Skeletal muscle cell (primary cell): ENCODE results near the gene SETD1B.
"Not testable (repeated sequence)": the region's sequence is repeated elsewhere in the genome, so short reads cannot be mapped to it uniquely, and the experiment has no call there.

ENCODE experiments used
- DNase-seq: peaks from one replicate; pipeline ENCODE4 v3.0.0-alpha.2; 2010; ENCODE audit warnings: low read depth
- H3K4me3 ChIP-seq: 2 replicates; pipeline ENCODE4 v1.5.1; 2011; ENCODE audit warnings: low read depth, mild to moderate bottlenecking, control low read depth, low read length, moderate library complexity

Gene SETD1B

DNA sequence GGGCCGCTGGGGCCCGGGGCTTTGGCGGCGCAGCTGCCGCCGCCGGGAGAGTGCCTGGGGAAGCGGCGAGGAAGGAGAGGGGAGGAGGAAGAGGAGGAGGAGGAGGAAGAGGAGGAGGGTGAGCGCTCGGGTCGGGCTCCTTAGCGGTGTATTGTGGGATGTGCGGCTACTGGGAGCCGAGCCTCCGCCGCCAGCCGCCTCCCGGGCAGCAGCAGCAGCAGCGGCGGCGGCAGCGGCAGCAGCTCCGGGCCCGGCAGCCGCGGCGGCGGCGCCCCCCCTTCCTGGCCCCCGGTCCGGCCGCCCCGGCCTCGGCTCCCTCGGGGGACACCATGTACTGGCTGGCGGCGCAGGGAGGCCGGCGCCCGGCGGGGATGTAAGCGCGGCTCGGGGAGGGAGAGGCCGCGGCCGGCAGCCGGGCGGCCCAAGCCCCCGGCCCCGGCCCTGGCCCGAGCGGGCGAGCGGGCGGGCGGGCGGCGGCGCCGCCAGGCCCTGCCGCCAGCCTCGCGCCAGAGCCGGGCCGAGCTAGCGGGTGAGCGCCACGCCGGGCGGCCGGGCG is at the start of gene SETD1B:
Gene SETD1B, plus strand, starts transcription at position 149 of the 556 bp plus-strand sequence. CDS start 729 bp downstream, outside the sequence.
- peak within 1 kb of the TSS; percentile 75 for H3K4me3 ChIP-seq
- DNase-seq, result no peak

DNA sequence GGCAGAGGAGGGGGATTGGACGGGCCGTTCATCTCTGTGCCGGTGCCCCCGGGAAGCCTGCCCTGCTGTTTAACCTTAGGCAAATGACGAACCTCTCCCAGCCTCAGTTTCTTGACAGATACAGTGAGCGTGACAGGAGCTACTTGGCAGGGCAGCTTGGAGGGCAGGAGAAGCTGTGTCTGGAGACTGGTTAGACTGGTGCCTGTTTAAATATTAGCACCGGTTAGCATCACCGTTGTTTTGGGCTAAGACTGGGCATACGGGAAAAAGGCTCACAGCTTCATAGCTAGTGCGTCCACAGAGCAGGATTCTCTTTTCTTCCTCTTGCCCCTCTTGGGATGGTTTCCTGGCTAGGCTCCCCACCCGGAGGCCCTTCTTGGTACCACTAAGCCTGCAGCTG is 49.0 kb upstream of the SETD1B start:
- no peak for DNase-seq
- H3K4me3 ChIP-seq, result no peak overlapping the region

DNA sequence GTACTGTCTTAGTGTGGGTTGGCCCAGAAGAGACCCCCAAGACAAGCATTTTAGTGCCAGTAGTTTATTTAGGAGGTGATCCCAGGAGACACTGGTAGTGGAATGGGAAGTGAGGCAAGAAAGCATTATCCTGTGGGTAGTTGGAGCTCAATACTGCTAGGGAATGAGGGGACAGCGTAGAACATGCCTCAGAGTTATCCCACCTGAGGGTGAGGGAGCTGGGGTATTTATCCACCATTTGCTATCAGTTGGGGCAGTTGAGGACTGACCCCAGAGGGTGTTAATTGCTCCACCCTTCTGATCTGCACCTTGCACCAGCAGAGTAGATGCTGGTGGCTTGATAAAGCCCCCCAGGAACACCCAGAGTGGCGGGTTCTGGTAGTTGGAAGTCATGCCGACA is 48.2 kb upstream of the SETD1B start:
- H3K4me3 ChIP-seq, result no peak overlapping the region
- no peak for DNase-seq

DNA sequence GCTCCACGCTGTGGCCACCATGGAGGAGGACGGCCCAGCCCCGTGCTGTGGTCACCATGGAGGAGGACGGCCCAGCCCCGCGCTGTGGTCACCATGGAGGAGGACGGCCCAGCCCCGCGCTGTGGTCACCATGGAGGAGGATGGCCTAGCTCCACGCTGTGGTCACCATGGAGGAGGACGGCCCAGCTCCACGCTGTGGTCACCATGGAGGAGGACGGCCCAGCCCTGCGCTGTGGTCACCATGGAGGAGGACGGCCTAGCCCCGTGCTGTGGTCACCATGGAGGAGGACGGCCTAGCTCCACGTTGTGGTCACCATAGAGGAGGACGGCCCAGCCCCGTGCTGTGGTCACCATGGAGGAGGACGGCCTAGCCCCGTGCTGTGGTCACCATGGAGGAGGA is 45.3 kb upstream of the SETD1B start:
- not testable (repeated sequence) for H3K4me3 ChIP-seq, DNase-seq

DNA sequence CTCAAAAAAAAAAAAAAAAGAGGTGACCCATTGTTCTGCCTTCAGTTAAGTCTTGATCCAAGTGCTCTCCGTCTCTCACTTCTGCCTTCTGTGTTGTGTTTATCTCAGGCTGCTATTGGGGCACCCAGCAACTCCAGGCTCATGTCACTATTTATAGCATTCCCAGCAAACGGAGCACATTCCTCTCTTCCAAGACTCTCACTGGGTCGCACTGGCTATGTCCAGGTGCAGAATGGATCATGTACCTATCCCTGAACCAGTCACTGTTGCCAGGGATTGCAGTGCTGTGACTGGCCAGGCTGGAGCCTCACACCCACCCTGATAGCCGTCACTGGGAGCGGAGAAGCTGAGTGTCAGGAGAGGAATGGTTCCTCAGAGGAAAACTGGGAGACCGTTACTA is 41.5 kb upstream of the SETD1B start:
- H3K4me3 ChIP-seq, result no peak overlapping the region
- no peak for DNase-seq

DNA sequence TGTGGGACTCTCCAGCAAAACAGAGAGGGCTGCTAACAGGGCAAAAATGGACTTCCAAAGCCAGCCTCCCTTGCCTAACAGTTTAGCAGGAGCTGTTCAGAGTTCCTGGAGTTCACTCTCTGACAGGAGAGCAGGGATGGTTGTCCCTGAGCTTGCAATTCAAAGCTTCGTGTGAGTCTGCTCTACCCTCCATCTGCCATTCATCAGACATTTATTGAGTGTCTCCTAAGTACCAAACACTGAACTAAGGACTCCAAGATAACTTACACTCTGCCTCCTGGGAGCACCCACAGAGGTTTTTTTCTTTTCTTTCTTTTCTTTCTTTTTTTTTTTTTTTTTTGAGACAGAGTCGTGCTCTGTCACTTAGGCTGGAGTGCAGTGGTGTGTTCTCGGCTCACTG is 39.0 kb upstream of the SETD1B start:
- DNase-seq, result no peak
- no peak overlapping the region for H3K4me3 ChIP-seq

DNA sequence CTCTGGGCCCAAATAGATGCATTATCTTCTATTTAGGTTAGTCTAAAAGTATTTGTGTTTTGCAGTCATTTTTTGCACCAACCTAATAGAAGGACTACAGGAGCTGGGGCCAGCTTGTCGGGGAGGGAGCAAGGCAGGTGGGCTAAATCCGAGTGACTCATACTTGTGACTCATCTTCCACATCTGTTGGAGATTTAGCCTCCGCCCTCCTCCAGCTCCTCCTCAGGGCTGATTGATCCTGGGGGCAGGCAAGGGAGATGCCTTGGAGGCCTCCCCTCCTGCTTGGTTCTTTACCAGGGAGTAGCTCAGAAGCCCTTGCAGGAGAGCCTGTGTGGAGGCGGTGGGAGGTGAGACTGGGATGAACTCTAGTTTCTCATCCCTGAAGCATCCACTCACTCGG is 38.2 kb upstream of the SETD1B start:
- no peak overlapping the region for H3K4me3 ChIP-seq
- DNase-seq, result peak; percentile 82

DNA sequence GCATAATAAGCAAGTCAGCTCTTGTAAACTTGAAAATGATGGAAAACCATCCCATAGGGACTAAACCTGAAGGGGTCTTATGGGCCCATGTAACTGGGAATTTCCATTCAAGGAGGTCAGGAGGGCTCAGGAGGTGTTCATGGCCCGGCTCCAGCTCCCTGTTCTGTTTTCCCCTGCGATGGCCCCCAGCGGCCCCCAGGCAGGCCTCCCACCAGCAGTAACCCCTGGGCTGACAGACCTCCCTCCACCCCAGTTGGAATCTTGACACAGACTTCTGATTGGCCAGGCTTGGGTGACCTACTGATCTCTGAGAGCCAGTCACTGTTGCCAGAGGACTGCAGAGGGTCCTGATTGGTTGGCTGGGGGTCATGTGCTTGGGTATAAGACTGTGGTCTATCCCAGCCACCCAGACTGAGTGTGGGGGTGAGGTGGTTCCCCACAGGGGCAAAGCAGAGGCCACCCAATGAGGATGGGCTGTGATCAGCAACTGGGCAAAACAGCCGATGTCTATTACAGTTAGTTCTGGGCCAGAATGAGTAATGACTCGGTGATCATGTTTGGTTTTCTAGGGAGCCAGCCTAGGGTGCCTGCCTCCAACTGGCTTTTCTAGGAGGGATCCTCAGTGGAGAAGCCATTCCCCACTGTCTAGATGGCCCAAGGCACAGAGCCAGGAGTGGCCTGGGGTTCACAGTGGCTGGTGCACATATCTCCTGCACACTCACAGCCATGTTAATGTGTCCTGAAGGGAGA is 37.3 kb upstream of the SETD1B start:
- no peak for DNase-seq
- H3K4me3 ChIP-seq, result no peak overlapping the region

DNA sequence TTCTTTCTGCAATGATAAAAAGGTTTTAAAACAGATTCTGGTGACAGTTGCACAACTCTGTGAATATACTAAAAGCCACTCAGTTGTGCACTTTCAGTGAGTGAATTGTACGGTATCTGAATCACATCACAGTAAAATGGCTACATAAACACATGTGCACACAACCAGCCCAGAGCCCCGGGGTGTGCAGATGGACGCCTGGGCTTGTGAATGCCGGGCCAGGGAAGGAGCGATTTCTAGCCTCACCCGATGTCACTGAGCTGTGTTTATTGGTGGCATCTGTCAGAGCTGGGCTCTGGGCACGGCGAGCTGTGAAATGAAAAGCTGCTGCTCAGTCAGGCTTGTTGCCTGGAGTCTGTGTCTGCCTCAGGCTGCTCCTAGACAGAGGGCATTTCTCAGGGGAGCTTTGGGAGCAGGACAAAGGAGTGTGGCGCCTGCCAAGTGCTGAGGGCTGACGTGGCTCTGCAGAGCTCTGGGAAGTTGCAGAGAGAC is 36.2 kb upstream of the SETD1B start:
- H3K4me3 ChIP-seq, result no peak overlapping the region
- DNase-seq, result no peak

DNA sequence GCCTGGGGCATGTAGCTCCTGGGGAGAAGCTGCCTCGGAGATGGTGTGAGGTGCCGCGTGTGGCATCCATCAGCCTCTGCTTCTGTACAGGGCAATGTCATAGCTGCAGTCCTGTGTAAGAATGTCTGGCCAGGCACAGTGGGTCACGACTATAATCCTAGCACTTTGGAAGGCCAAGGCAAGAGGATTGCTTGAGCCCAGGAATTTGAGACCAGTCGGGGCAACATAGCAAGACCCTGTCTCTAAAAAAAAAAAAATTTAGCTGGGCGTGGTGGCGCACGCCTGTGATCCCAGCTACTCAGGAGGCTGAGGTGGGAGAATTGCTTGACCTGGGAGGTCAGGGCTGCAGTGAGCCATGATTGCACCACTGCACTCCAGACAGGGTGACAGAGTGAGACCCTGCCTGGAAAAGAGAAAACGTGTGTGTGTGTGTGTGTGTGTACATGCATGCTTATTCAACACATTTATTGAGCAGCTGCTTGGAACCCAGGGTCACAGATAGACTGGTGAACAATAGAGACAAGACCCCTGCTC is 34.4 kb upstream of the SETD1B start:
- DNase-seq, result no peak
- no peak overlapping the region for H3K4me3 ChIP-seq

DNA sequence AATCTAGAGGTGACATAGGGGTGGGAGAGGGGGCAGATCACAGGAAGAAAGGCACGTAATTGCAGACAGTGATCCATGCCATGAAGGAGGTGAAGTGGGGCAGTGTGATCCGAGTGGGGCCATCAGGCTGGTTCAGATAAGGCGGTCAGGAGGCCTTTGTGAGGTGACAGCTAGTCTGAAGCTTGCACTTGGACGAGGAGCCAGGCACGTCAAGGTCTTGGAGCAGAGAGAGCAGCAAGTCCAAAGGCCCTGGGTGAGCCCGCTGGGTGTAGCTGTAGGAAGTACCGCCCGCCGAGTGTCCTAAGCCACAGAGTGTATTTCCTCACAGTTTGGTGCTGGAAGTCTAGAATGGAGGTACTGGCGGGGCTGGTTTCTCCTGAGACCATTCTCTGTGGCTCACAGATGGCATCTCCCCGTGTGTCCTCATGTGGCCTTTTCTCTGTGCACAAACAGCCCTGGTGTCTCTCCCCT is 33.9 kb upstream of the SETD1B start:
- DNase-seq, result no peak
- H3K4me3 ChIP-seq, result no peak overlapping the region

DNA sequence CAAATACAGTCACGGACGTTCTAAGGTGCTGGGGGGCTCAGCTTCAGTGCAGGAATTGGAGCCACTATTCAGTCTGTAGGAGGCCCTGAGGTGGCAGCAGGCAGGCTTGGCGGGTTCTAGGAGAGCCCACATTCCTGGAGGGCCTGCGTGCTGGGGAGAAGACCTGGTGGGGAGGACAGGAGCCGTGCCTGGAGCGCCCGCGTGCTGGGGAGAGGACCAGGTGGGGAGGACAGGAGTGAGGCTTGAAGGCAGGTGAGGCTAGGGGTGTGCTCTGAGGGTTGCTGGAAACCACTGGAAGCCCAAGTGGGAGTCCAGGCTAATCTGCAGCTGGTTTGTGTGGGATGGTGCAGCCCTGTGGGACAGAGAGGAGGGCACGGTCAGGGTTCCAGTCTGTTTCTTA is 33.4 kb upstream of the SETD1B start:
- H3K4me3 ChIP-seq, result no peak overlapping the region
- no peak for DNase-seq

DNA sequence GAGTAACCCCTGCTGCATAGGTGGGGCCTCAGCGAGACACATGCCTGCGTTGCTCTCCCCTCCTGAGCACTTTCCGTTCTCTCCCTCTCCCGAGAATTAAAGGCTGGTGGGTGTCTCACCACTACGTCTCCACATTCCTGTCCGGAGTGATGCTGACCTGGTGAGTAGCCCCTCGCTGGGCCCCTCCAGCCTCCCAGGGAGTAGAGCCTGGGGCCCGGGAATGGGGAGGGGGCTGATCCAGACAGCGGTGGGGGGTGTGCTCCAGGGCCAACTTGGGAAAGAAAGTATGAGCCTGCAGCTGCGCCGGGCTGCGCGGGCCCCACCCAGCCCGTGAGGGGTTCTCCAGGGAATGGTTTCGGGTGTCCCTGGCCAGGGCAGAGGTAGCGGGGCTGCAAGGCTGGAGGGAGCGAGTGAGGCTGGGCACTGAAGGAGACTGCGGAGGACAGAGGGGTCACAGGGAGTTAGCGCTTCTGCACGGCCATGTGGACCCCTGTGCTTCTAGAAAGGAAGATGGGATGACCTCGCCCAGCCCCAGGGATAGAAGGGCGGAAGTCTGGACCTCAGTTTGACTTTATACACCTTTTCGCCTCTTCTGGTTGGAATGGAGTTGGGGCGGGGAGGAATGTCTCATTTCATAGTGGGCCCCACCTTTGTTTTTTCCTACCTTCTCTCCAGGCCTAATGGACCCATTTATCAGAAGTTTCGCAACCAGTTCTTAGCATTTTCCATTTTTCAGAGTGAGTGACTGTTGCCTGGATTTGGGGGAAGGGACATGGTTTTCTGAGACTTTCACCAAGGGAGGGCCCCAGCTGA is 32.8 kb upstream of the SETD1B start:
- no peak for DNase-seq
- no peak overlapping the region for H3K4me3 ChIP-seq

DNA sequence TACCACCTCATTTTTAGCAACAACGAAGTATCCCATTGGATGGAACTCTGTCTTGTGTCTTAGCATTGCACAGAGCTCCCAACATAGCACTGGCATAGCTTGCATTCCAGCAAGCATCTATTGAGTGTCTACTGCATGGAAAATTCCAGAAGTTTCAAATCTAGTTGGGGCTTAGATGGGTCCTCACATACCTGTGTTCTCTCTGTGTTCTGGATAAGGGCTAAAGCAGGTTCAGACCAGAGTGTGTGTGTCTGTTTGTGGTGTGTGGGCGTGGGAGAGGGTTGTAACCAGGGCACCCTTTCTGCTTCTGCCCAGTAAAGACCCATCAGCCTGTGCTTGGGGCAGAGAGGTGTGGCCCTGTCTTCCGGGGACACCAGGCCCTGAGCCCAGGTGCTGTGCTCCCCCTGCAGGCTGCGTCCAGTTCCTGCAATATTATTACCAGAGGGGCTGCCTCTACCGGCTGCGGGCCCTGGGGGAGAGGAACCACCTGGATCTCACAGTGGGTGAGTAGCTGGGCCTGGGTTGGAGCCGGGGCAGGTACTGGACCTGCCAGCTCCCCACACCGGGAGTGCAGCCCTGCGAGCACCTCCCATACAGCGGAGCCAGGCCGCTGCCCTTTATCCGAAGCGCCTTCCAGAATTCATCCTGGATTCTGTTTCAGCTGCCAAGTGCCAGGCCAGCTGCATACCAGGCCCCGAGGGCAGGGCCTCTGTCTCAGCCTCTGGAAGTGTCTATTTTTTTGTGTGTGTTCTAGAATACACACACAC is 30.6 kb upstream of the SETD1B start:
- no peak overlapping the region for H3K4me3 ChIP-seq
- no peak for DNase-seq

DNA sequence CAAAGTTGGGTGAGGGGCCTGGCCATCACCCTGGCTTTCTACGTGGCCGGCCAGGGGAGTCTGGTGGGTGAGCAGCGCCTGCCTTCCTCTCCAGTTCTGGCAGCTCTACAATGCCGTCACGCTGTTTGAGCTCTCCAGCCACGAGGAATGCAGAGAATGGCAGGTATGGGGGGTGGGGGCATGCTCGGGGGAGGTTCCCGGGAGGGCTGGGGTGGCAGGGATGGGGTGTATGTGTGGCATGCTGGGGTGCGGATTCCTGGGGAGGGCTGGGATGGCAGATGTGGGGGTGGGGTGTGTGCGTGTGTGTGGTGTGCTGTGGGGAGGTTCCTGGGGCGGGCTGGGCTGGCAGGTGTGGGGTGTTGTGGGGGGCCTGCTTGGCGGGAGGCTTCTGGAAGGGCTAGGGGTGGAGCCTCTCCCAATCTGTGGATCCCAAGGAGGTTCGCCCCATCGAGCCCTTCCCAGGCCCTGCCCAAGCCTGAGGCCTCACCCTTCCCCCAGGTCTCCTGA is 28.8 kb upstream of the SETD1B start:
- no peak overlapping the region for H3K4me3 ChIP-seq
- DNase-seq, result no peak

DNA sequence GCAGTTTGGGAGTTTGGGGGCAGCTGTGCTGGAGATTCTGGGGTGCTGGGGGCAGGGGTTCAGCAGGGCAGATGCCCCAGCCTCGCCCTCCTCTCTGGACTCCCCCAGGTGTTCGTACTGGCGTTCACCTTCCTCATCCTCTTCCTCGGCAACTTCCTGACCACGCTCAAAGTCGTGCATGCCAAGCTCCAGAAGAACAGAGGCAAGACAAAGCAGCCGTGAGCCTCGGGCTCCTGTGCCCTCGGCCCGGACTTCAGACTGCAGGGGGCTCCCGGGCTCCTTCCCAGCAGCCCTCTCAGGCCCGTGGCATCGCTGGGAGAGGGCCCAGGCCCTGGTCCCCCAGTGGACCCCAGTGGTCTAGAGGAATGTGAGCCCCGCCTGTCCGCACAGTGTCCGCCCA is 28.3 kb upstream of the SETD1B start:
- no peak overlapping the region for H3K4me3 ChIP-seq
- DNase-seq, result no peak

DNA sequence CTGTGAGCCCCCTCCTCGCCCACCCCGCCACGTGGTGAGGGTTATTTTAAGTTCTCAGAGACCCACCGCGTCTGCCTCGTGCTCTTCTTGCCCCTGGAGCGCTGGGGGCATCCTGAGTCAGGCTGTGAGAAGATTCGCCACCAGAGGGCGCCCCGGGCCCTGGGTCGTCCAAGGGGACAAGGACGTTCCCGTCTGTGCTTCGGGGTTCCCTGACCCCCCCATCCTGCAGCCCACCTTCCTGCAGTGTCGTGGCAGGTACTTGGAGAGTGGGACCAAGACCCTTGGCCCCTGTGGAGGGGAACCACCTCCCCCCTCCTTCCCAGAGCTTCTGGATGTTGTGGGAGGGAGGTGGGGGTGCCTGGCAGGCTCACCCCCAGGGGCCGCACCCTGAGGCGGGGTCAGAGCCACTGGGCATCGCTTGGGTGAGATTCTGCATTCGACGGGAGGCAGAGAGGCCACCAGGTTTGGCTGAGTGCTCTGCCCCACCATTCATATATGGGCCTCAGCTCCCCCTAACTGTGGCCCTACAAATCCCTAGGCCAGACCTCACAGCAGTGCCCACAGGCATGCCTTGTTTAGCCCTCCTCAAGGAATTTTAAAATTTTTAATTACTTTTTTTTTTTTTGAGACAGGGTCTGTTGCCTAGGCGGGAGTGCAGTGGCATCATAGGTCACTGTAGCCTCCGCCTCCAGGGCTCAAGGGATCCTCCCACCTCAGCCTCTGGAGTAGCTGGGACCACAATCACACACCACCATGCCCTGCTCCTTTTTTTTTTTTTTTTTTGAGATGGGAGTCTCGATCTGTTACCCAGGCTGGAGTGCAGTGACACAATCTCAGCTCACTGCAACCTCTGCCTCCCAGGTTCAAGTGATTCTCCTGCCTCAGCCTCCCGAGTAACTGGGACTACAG is 27.4 kb upstream of the SETD1B start:
- DNase-seq, result no peak
- H3K4me3 ChIP-seq, result no peak overlapping the region
